H1 (cell line): ENCODE measurements around the gene OLFM1. TPM values are rescaled to one million over a fixed set of nuclear protein-coding genes. Genes with fewer than 3 reads are reported as not detected.
A peak's percentile ranks its signal among the peaks of the same experiment; 100 is the strongest.

ENCODE experiments used
- CTCF ChIA-PET: fragments of 300-600 bp; sonication (Branson Sonifier 250); formaldehyde crosslinking; loops from one replicate; lab custom pipeline; 2021; ENCODE audit not compliant: partially characterized antibody; lab: Charles Lee
- POLR2A ChIA-PET: fragments of 300-600 bp; sonication (Branson Sonifier 250); formaldehyde crosslinking; loops from one replicate; lab custom pipeline; 2021; ENCODE audit warnings: inconsistent platforms; ENCODE audit not compliant: partially characterized antibody; lab: Charles Lee
- DNase-seq, 2 experiments: peaks; one replicate each; pipeline versions ENCODE4 v3.0.0 to v3.0.0-alpha.2; 2010 to 2022; ENCODE audit warnings: low spot score in 2 of 2, low read depth in 1 of 2, mixed read lengths in 1 of 2
- FAIRE-seq: peaks from 2 replicates; lab custom pipeline; 2011; peaks lifted over from hg19 to GRCh38; lab: Jason Lieb, UNC
- H2AFZ ChIP-seq: 2 replicates; pipeline ENCODE4 v1.8.1; 2012; ENCODE audit warnings: low read length, inconsistent platforms
- H2AK5ac ChIP-seq: 2 replicates; pipeline ENCODE4 v1.6.1; 2013; ENCODE audit warnings: low read depth, low read length
- H2BK120ac ChIP-seq: replicated peaks from 2 replicates; pipeline ENCODE3; 2013; ENCODE audit warnings: low read depth, low read length, inconsistent platforms
- H2BK12ac ChIP-seq: 2 replicates; pipeline ENCODE4 v1.6.1; 2013; ENCODE audit warnings: low read depth, low read length
- H2BK15ac ChIP-seq: 2 replicates; pipeline ENCODE4 v1.6.1; 2013; ENCODE audit warnings: low read length
- H2BK20ac ChIP-seq: 2 replicates; pipeline ENCODE4 v1.6.1; 2013; ENCODE audit warnings: low read length
- H2BK5ac ChIP-seq: 2 replicates; pipeline ENCODE4 v1.6.1; 2013; ENCODE audit warnings: low read depth, low read length
- H3K14ac ChIP-seq: 2 replicates; pipeline ENCODE4 v1.6.1; 2013; ENCODE audit warnings: inconsistent platforms; ENCODE audit not compliant: insufficient read length
- H3K18ac ChIP-seq: 2 replicates; pipeline ENCODE4 v1.6.1; 2013; ENCODE audit warnings: low read length; ENCODE audit errors: extremely low read depth
- H3K23ac ChIP-seq: 2 replicates; pipeline ENCODE4 v1.6.1; 2013; ENCODE audit warnings: inconsistent platforms; ENCODE audit not compliant: insufficient read length
- H3K23me2 ChIP-seq: 2 replicates; pipeline ENCODE4 v1.6.1; 2013; ENCODE audit warnings: low read depth, low read length
- H3K27ac ChIP-seq: 2 replicates; pipeline ENCODE4 v1.6.1; 2011; ENCODE audit warnings: low read depth, low read length, inconsistent platforms
- H3K27me3 ChIP-seq, 4 experiments: replicated peaks in 1 of 4; 1 replicate in 1 of 4; 2 replicates in 3 of 4; pipeline versions ENCODE4 v1.6.1 to v1.8.1; 2011 to 2013; ENCODE audit warnings: low read length in 3 of 4, mild to moderate bottlenecking in 3 of 4, inconsistent platforms in 2 of 4, mixed read lengths in 2 of 4, moderate library complexity in 1 of 4; ENCODE audit not compliant: control insufficient read depth in 3 of 4, insufficient read depth in 3 of 4; ENCODE audit errors: extremely low read depth in 1 of 4
- H3K36me3 ChIP-seq, 4 experiments: 2 replicates each; pipeline versions ENCODE4 v1.6.1 to v1.8.1; 2011 to 2013; ENCODE audit warnings: mild to moderate bottlenecking in 4 of 4, low read length in 3 of 4, moderate library complexity in 2 of 4, control low read depth in 1 of 4, inconsistent platforms in 1 of 4; ENCODE audit not compliant: insufficient read depth in 4 of 4, control insufficient read depth in 2 of 4
- H3K4ac ChIP-seq: replicated peaks from 2 replicates; pipeline ENCODE3; 2013; ENCODE audit warnings: low read length, low read depth, mixed read lengths, inconsistent platforms; ENCODE audit not compliant: insufficient read length
- H3K4me1 ChIP-seq, 4 experiments: replicated peaks in 1 of 4; 1 replicate in 1 of 4; 2 replicates in 3 of 4; pipeline versions ENCODE4 v1.6.1 to v1.8.1; 2011 to 2013; ENCODE audit warnings: low read length in 3 of 4, inconsistent platforms in 2 of 4, mixed read lengths in 1 of 4; ENCODE audit not compliant: insufficient read depth in 4 of 4, control insufficient read depth in 3 of 4
- H3K4me2 ChIP-seq, 2 experiments: 2 replicates each; pipeline versions ENCODE4 v1.6.1 to v1.8.1; 2011 to 2013; ENCODE audit warnings: low read depth in 2 of 2, low read length in 2 of 2, control low read depth in 1 of 2, inconsistent platforms in 1 of 2, mild to moderate bottlenecking in 1 of 2; ENCODE audit not compliant: insufficient read depth in 1 of 2
- H3K4me3 ChIP-seq, 4 experiments: fragments of 200-600, 300-600 bp in 1 of 4; sonication (generic), shearing (Covaris generic), sonication (Bioruptor Twin) in 1 of 4; 2 replicates each; pipeline versions ENCODE4 v1.5.1 to v1.8.1; 2011 to 2016; ENCODE audit warnings: low read length in 4 of 4, low read depth in 3 of 4, control low read depth in 2 of 4, inconsistent platforms in 2 of 4, mild to moderate bottlenecking in 2 of 4, mixed read lengths in 1 of 4, moderate library complexity in 1 of 4; ENCODE audit not compliant: insufficient read depth in 2 of 4; ENCODE audit errors: extremely low read depth in 1 of 4
- H3K56ac ChIP-seq: replicated peaks from 2 replicates; pipeline ENCODE3; 2013; ENCODE audit warnings: low read depth, mild to moderate bottlenecking, mixed read lengths, low read length, inconsistent platforms; ENCODE audit not compliant: insufficient read length
- H3K79me1 ChIP-seq: 2 replicates; pipeline ENCODE4 v1.6.1; 2013; ENCODE audit warnings: low read depth, low read length, control low read depth
- H3K79me2 ChIP-seq, 2 experiments: 2 replicates each; pipeline versions ENCODE4 v1.6.1 to v1.8.1; 2012 to 2013; ENCODE audit warnings: low read length in 2 of 2, mild to moderate bottlenecking in 2 of 2, inconsistent platforms in 1 of 2; ENCODE audit not compliant: insufficient read depth in 2 of 2, control insufficient read depth in 1 of 2
- H3K9ac ChIP-seq, 4 experiments: replicated peaks in 1 of 4; 1 replicate in 1 of 4; 2 replicates in 3 of 4; pipeline versions ENCODE4 v1.6.1 to v1.8.1; 2011 to 2013; ENCODE audit warnings: low read depth in 3 of 4, low read length in 3 of 4, control low read depth in 2 of 4, mild to moderate bottlenecking in 2 of 4, moderate library complexity in 2 of 4, inconsistent platforms in 1 of 4; ENCODE audit errors: extremely low read depth in 1 of 4
- H3K9me3 ChIP-seq, 2 experiments: 2 replicates each; pipeline versions ENCODE4 v1.6.1 to v1.8.1; 2012 to 2013; ENCODE audit warnings: mild to moderate bottlenecking in 2 of 2, moderate library complexity in 2 of 2, control low read depth in 1 of 2, inconsistent platforms in 1 of 2, low read depth in 1 of 2, low read length in 1 of 2, mixed read lengths in 1 of 2; ENCODE audit not compliant: insufficient read depth in 2 of 2
- H4K20me1 ChIP-seq, 2 experiments: replicated peaks in 1 of 2; 2 replicates each; pipeline versions ENCODE3 to v1.8.1; 2011 to 2013; ENCODE audit warnings: inconsistent platforms in 2 of 2, low read length in 2 of 2, mild to moderate bottlenecking in 1 of 2; ENCODE audit not compliant: insufficient read depth in 2 of 2, control insufficient read depth in 1 of 2
- H4K5ac ChIP-seq: 2 replicates; pipeline ENCODE4 v1.6.1; 2013; ENCODE audit warnings: low read length, low read depth, mixed read lengths, inconsistent platforms; ENCODE audit not compliant: insufficient read length
- H4K8ac ChIP-seq: 2 replicates; pipeline ENCODE4 v1.8.0; 2013; ENCODE audit warnings: mild to moderate bottlenecking, moderate library complexity, low read length, inconsistent platforms; ENCODE audit not compliant: insufficient read depth; ENCODE audit errors: extremely low read depth
- H4K91ac ChIP-seq: replicated peaks from 2 replicates; pipeline ENCODE3; 2013; ENCODE audit warnings: low read length, mixed read lengths, inconsistent platforms; ENCODE audit not compliant: insufficient read length
- NANOG ChIP-seq: IDR thresholded peaks from 2 replicates; pipeline ENCODE4 v1.6.1; 2011; ENCODE audit warnings: low read length, low read depth, mild to moderate bottlenecking, inconsistent platforms; ENCODE audit not compliant: insufficient read depth, poor library complexity, severe bottlenecking
- POLR2AphosphoS5 ChIP-seq: IDR thresholded peaks from 2 replicates; pipeline ENCODE4 v1.6.1; 2011; ENCODE audit warnings: low read depth, low read length
- POU5F1 ChIP-seq: IDR thresholded peaks from 2 replicates; pipeline ENCODE4 v1.6.1; 2011; ENCODE audit warnings: low read depth, mild to moderate bottlenecking, low read length, moderate library complexity
- RAD21 ChIP-seq, 2 experiments: IDR thresholded peaks in 1 of 2; conservative IDR thresholded peaks in 1 of 2; 2 replicates each; pipeline ENCODE4 v1.6.1; 2011; ENCODE audit warnings: low read depth in 2 of 2, low read length in 2 of 2, improper control_type of control experiment in 1 of 2, inconsistent platforms in 1 of 2, mild to moderate bottlenecking in 1 of 2, moderate library complexity in 1 of 2
- RNF2 ChIP-seq: fragments of 200-900, 300-1000 bp; sonication (generic); IDR thresholded peaks from 2 replicates; pipeline ENCODE4 v1.7.1; 2016; ENCODE audit warnings: borderline replicate concordance, low read depth, mild to moderate bottlenecking, antibody characterized with exemption, low read length; ENCODE audit not compliant: poor library complexity, severe bottlenecking; ENCODE audit errors: missing control alignments
- SP1 ChIP-seq: IDR thresholded peaks from 2 replicates; pipeline ENCODE4 v1.6.1; 2011; ENCODE audit warnings: low read depth, low read length
- SUZ12 ChIP-seq: fragments of 200-600 bp; sonication (generic); IDR thresholded peaks from 2 replicates; pipeline ENCODE4 v1.6.1; 2012; ENCODE audit warnings: mild to moderate bottlenecking, inconsistent platforms, low read length, moderate library complexity, mixed read lengths
- TAF1 ChIP-seq: IDR thresholded peaks from 2 replicates; pipeline ENCODE4 v1.6.1; 2011; ENCODE audit warnings: mild to moderate bottlenecking, low read depth, low read length
- TAF7 ChIP-seq: optimal IDR thresholded peaks from 2 replicates; pipeline ENCODE3; 2011; ENCODE audit warnings: low read depth, mild to moderate bottlenecking, inconsistent platforms, low read length, moderate library complexity, borderline replicate concordance
- WGBS, 2 experiments: shearing (Covaris generic) in 1 of 2; methylation state at CpG; one replicate each; pipeline versions ENCODE4 v1.1.6 to v1.1.7; 2013 to 2015; ENCODE audit warnings: low lambda C conversion rate in 2 of 2, mixed read lengths in 2 of 2, inconsistent platforms in 1 of 2, low coverage in 1 of 2, missing lambda C conversion rate in 1 of 2; ENCODE audit not compliant: insufficient replicate concordance in 2 of 2, insufficient coverage in 1 of 2, insufficient read length in 1 of 2; ENCODE audit errors: extremely low coverage in 1 of 2, missing lambda C conversion rate in 1 of 2; 5-methylcytosine and 5-hydroxymethylcytosine counted together
- polyA plus RNA-seq, 7 experiments: library from polyadenylated mRNA; depleted of rRNA in 3 of 7; stranded (reverse) in 5 of 7; unstranded in 2 of 7; fragments of >200 nt in 5 of 7; fragments of 200-250 nt in 2 of 7; gene quantifications; 1 replicate in 5 of 7; 2 replicates in 1 of 7; 4 replicates in 1 of 7; pipeline versions ENCODE4 v1.2.1 to v1.2.3, GENCODE V29; 2011 to 2013; ENCODE audit warnings: missing spikeins in 2 of 7, mixed read lengths in 2 of 7
- total RNA-seq: library from RNA; stranded (reverse); fragmentation: NEBNext Ultra II Directional; extraction: Animal tissue kit (Norgen Biotek cat#: 25700); gene quantifications from 2 replicates; pipeline ENCODE4 v1.2.1, GENCODE V29; 2021
- TF ChIP-seq, protein P1 (sequence below): IDR thresholded peaks from 2 replicates; pipeline ENCODE4 v1.6.1; 2012; ENCODE audit warnings: low read length, inconsistent platforms

Gene OLFM1
- total and polyA plus RNA-seq, 2 of the 8 experiments (the other 6 are each of a cell fraction or from before 2014, with no cell fraction given), result 53.0 to 53.4 TPM

DNA sequence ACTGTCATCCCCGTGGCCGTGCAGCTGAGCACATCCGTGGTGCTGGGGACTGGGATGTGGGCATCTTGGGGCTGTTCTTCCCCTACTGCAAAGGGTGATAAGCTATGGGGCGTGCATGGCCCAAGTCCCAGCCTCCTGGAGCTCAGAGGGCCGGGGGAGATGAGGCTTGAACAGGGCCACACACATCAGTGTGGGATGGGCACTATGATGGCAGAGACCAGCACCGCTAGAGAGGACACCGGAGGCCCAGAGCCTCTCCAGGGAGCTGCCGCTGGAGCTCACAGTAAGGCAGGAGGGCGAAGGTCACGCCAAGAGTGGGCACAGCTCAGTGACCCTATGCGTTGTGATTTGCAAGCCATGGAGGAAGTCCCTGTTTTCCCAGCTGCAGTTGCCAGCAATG lies 63.5 kb downstream of the OLFM1 start:
- Histone ChIP-seq H2BK120ac (no peak overlapping the region), H3K18ac (no peak overlapping the region), H3K4me1 (peaks cover 0 to 12% (median 7%) of the 10 kb centered on the region in 4 experiments; a peak in 5 of 7 replicates), H4K20me1 (no peaks in the 10 kb centered on the region), H3K23ac (no peak overlapping the region), H3K23me2 (no peaks in the 10 kb centered on the region), H3K4me2 (no peak overlapping the region), H3K79me2 (no peaks in the 10 kb centered on the region), H2BK12ac (peak overlapping the region; percentile 80; the same call in 1 of the 2 replicates), H3K14ac (no peak overlapping the region), H2BK5ac (no peak overlapping the region), H3K27me3 (no peaks in the 10 kb centered on the region; a peak in 2 of 7 replicates), H2AFZ (no peak overlapping the region), H2BK15ac (no peak overlapping the region), H3K9me3 (peaks cover 0 to 9% of the 10 kb centered on the region in 2 experiments; a peak in 1 of 4 replicates), H2BK20ac (no peak overlapping the region), H4K91ac (no peak overlapping the region), H3K9ac (no peak overlapping the region), H3K27ac (no peak overlapping the region), H3K4ac (no peak overlapping the region), H3K79me1 (0 out of 2 replicates have a peak, but pooled peaks cover 2% of the 10 kb centered on the region), H3K56ac (no peak overlapping the region), H4K5ac (no peak overlapping the region), H4K8ac (no peak overlapping the region), H2AK5ac (no peak overlapping the region), H3K4me3 (no peak overlapping the region), H3K36me3 (no peaks in the 10 kb centered on the region)
- DNase-seq (no peak), FAIRE-seq (no peak)
- ChIA-PET POLR2A (interaction anchor here (1.3 kb wide), 1 partner anchor 11 kb away, joined by 5 read pairs; no protein-coding TSS in a partner anchor), CTCF (interaction anchor here (0.6 to 3.9 kb wide), 8 partner anchors 9 to 764 kb away, joined by 3 to 13 read pairs (median 4); no protein-coding TSS in a partner anchor)
- WGBS, 2 experiments, result 83% methylated on average over 11 of the region's 11 CpGs; no CpG with 5 or more reads in 1 of the 2 experiments
- TF ChIP-seq SP1 (no peak), TAF7 (no peak), NANOG (no peak), TAF1 (no peak), POU5F1 (no peak), RNF2 (no peak), SUZ12 (no peak), RAD21 (IDR thresholded peaks at IDR 0.05 in 1 of 2, conservative IDR thresholded peaks at IDR 0.05 in 1 of 2; ENCODE audit: low read depth in 2 of 2, low read length in 2 of 2) (no peak), POLR2AphosphoS5 (no peak)
- TF ChIP-seq, protein P1, sequence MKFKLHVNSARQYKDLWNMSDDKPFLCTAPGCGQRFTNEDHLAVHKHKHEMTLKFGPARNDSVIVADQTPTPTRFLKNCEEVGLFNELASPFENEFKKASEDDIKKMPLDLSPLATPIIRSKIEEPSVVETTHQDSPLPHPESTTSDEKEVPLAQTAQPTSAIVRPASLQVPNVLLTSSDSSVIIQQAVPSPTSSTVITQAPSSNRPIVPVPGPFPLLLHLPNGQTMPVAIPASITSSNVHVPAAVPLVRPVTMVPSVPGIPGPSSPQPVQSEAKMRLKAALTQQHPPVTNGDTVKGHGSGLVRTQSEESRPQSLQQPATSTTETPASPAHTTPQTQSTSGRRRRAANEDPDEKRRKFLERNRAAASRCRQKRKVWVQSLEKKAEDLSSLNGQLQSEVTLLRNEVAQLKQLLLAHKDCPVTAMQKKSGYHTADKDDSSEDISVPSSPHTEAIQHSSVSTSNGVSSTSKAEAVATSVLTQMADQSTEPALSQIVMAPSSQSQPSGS, result no peak
